Measurements from ENCODE around the gene SLC38A10. TPM values are rescaled to one million over a fixed set of nuclear protein-coding genes. Genes with fewer than 3 reads are reported as not detected.

SLC38A10 gene
- total and polyA plus RNA-seq, 2 donors from 2014 or later = 72.7 to 89.7 TPM

DNA sequence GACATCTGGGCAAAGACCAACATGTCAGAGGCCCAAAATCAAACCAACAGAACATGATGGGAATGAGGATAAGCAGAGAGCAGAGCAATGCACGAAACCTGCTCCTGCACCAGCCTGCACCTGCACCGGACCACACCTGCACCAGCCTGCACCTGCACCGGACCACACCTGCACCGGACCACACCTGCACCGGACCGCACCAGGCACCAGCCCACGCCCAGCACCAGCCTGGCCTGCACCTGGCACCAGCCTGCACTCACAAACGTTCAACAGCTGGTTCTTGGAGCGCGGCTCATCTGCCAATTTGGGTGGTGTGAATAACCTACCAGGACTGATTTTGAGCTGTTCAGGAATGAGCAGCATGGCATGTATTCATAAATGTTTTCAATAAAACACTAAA lies 90.5 kb downstream of the SLC38A10 start:
- no peaks in the 10 kb centered on the region for H3K4me1 ChIP-seq (ENCODE audit: control insufficient read depth in 2 of 3, insufficient read depth in 2 of 3, low read depth in 1 of 3, low read length in 3 of 3)
- TF ChIP-seq, protein P1, sequence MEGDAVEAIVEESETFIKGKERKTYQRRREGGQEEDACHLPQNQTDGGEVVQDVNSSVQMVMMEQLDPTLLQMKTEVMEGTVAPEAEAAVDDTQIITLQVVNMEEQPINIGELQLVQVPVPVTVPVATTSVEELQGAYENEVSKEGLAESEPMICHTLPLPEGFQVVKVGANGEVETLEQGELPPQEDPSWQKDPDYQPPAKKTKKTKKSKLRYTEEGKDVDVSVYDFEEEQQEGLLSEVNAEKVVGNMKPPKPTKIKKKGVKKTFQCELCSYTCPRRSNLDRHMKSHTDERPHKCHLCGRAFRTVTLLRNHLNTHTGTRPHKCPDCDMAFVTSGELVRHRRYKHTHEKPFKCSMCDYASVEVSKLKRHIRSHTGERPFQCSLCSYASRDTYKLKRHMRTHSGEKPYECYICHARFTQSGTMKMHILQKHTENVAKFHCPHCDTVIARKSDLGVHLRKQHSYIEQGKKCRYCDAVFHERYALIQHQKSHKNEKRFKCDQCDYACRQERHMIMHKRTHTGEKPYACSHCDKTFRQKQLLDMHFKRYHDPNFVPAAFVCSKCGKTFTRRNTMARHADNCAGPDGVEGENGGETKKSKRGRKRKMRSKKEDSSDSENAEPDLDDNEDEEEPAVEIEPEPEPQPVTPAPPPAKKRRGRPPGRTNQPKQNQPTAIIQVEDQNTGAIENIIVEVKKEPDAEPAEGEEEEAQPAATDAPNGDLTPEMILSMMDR (IDR thresholded peaks at IDR 0.05; ENCODE audit: borderline replicate concordance, extremely low read depth, insufficient read depth) = no peak
- H3K27ac ChIP-seq (ENCODE audit: low read depth in 2 of 2, low read length in 2 of 2) = no peak overlapping the region
- no peaks in the 10 kb centered on the region for H3K9me3 ChIP-seq (ENCODE audit: control insufficient read depth in 2 of 3, insufficient read depth in 1 of 3, low read length in 3 of 3)
- FAIRE-seq (no peak), DNase-seq (no peak)
- H3K27me3 ChIP-seq (ENCODE audit: control insufficient read depth, insufficient read depth, low read length) = no peaks in the 10 kb centered on the region
- H3K4me3 ChIP-seq (ENCODE audit: low read length in 3 of 3) = no peak overlapping the region
- peaks cover 0 to 3% (median 0%) of the 10 kb centered on the region in 3 donors for H3K36me3 ChIP-seq (ENCODE audit: control insufficient read depth in 2 of 3, insufficient read depth in 3 of 3, low read length in 3 of 3)
- H3K9ac ChIP-seq (ENCODE audit: low read length in 3 of 3) = no peak overlapping the region
- intact Hi-C loops (cut with DNase I) = no loop called here

DNA sequence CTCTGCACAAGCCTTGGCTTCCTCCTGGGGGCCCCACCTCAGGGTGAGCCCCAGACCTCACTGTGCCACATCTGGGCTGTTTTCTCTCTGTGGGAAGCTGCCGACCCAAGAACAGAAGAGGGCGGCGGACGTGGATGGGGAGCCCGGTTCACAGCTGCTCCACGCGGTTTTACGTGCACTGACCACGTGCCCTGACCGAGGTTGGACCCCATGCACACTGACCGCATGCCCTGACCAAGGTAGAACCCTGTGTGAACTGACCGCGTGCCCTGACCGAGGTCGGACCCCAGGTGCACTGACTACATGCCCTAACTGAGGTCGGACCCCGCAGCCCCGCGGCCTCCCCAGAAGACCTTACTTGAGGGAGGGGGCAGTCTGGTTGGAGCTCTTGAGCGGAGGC lies 92.0 kb downstream of the SLC38A10 start:
- no peak for DNase-seq
- Histone ChIP-seq H3K9me3 (ENCODE audit: control insufficient read depth in 2 of 3, insufficient read depth in 1 of 3, low read length in 3 of 3) (no peaks in the 10 kb centered on the region), H3K27ac (ENCODE audit: low read depth in 2 of 2, low read length in 2 of 2) (no peak overlapping the region), H3K27me3 (ENCODE audit: control insufficient read depth, insufficient read depth, low read length) (no peaks in the 10 kb centered on the region), H3K36me3 (ENCODE audit: control insufficient read depth in 2 of 3, insufficient read depth in 3 of 3, low read length in 3 of 3) (peaks cover 0 to 3% (median 0%) of the 10 kb centered on the region in 3 donors), H3K4me1 (ENCODE audit: control insufficient read depth in 2 of 3, insufficient read depth in 2 of 3, low read depth in 1 of 3, low read length in 3 of 3) (no peaks in the 10 kb centered on the region), H3K4me3 (ENCODE audit: low read length in 3 of 3) (no peak overlapping the region), H3K9ac (ENCODE audit: low read length in 3 of 3) (no peak overlapping the region)
- TF ChIP-seq, protein P1 (IDR thresholded peaks at IDR 0.05; ENCODE audit: borderline replicate concordance, extremely low read depth, insufficient read depth) = no peak
- intact Hi-C loops (cut with DNase I) = no loop called here
- no peak for FAIRE-seq

DNA sequence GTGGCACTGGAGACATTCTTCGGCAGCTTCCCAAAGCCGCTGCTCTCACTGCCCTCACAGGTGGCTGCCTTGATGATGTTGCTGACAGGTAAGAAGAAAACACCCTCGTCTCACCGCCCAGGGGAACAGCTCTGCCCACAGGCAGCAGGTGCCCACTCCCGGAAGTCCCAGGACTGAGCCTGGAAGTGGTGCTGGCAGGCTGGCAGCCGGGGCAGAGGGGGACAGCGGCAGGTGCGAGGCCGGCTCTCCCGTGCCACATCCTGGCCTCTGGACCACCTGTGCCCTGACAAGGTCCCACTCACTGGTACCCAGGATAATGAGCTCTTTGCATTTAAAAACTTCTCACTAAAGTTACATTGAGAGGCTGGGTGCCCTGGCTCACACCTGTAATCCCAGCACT lies 92.8 kb downstream of the SLC38A10 start:
- FAIRE-seq (no peak), DNase-seq (no peak)
- intact Hi-C loops (cut with DNase I) = no loop called here
- no peak overlapping the region for H3K9ac ChIP-seq (ENCODE audit: low read length in 3 of 3)
- no peak overlapping the region for H3K4me3 ChIP-seq (ENCODE audit: low read length in 3 of 3)
- TF ChIP-seq, protein P1 (IDR thresholded peaks at IDR 0.05; ENCODE audit: borderline replicate concordance, extremely low read depth, insufficient read depth) = no peak
- H3K36me3 ChIP-seq (ENCODE audit: control insufficient read depth in 2 of 3, insufficient read depth in 3 of 3, low read length in 3 of 3) = no peaks in the 10 kb centered on the region
- no peaks in the 10 kb centered on the region for H3K9me3 ChIP-seq (ENCODE audit: control insufficient read depth in 2 of 3, insufficient read depth in 1 of 3, low read length in 3 of 3)
- H3K27me3 ChIP-seq (ENCODE audit: control insufficient read depth, insufficient read depth, low read length) = no peaks in the 10 kb centered on the region
- no peak overlapping the region for H3K27ac ChIP-seq (ENCODE audit: low read depth in 2 of 2, low read length in 2 of 2)
- H3K4me1 ChIP-seq (ENCODE audit: control insufficient read depth in 2 of 3, insufficient read depth in 2 of 3, low read depth in 1 of 3, low read length in 3 of 3) = peaks cover 0 to 3% (median 0%) of the 10 kb centered on the region in 3 donors

Measured in kidney (tissue), 14 donors.